Occipital lobe (tissue), 2 donors: ENCODE data around the gene TBC1D5. TPM values are rescaled to one million over a fixed set of nuclear protein-coding genes. Genes with fewer than 3 reads are reported as not detected.
"Not testable (repeated sequence)": the region's sequence is repeated elsewhere in the genome, so short reads cannot be mapped to it uniquely, and the experiment has no call there.

Source experiments
- DNase-seq: peaks from one replicate; lab custom pipeline; 2025; lab: John Stamatoyannopoulos, UW
- total RNA-seq: library from RNA; depleted of rRNA; stranded (reverse); fragments of >200 nt; gene quantifications from one replicate; pipeline ENCODE4 v1.2.3, GENCODE V29; 2014

The TBC1D5 gene
- total RNA-seq, 1 donor from 2014 or later: 110 TPM

GRCh38 chr3:17412950-17413530, 329.4 kb downstream of the TBC1D5 start:
- no peak for DNase-seq

- no peak for DNase-seq
Measured at GRCh38 chr3:17411157-17411877, 331.1 kb downstream of the TBC1D5 start.

- DNase-seq: no peak
Measured at GRCh38 chr3:17407576-17407975, 334.9 kb downstream of the TBC1D5 start.

- no peak for DNase-seq
Measured at GRCh38 chr3:17404548-17404947, 337.9 kb downstream of the TBC1D5 start.

- DNase-seq: no peak
Measured at GRCh38 chr3:17402442-17402841, 340.0 kb downstream of the TBC1D5 start.

GRCh38 chr3:17401912-17402311, 340.5 kb downstream of the TBC1D5 start:
- no peak for DNase-seq

GRCh38 chr3:17399586-17399985, 342.8 kb downstream of the TBC1D5 start:
- no peak for DNase-seq

- DNase-seq: no peak
Measured at GRCh38 chr3:17398959-17399551, 343.4 kb downstream of the TBC1D5 start.

GRCh38 chr3:17396036-17396435, 346.4 kb downstream of the TBC1D5 start:
- DNase-seq: no peak

- no peak for DNase-seq
Measured at GRCh38 chr3:17394541-17395155, 347.8 kb downstream of the TBC1D5 start.

GRCh38 chr3:17392516-17392915, 349.9 kb downstream of the TBC1D5 start:
- DNase-seq: not testable (repeated sequence)

GRCh38 chr3:17390785-17391184, 351.6 kb downstream of the TBC1D5 start:
- DNase-seq: no peak

- DNase-seq: no peak
Measured at GRCh38 chr3:17387108-17387507, 355.3 kb downstream of the TBC1D5 start.

- no peak for DNase-seq
Measured at GRCh38 chr3:17386432-17386831, 356.0 kb downstream of the TBC1D5 start.

GRCh38 chr3:17384567-17385296, 357.7 kb downstream of the TBC1D5 start:
- no peak for DNase-seq

- no peak for DNase-seq
Measured at GRCh38 chr3:17373304-17373703, 369.1 kb downstream of the TBC1D5 start.

- DNase-seq: no peak
Measured at GRCh38 chr3:17372362-17373210, 369.8 kb downstream of the TBC1D5 start.

- no peak for DNase-seq
Measured at GRCh38 chr3:17369973-17370372, 372.5 kb downstream of the TBC1D5 start.

- DNase-seq: no peak
Measured at GRCh38 chr3:17367171-17367570, 375.3 kb downstream of the TBC1D5 start.

GRCh38 chr3:17360991-17361390, 381.4 kb downstream of the TBC1D5 start:
- DNase-seq: no peak

- DNase-seq: no peak
Measured at GRCh38 chr3:17359911-17360310, 382.5 kb downstream of the TBC1D5 start.
